Measurements from ENCODE around the gene MICALL1.
"Not testable (repeated sequence)": the region's sequence is repeated elsewhere in the genome, so short reads cannot be mapped to it uniquely, and the experiment has no call there.

MICALL1 gene

GRCh38 chr22:37953062-37953436 lies 47.0 kb downstream of the MICALL1 start:
- no peak for TF ChIP-seq CTCF (IDR thresholded peaks at IDR 0.05; ENCODE audit: insufficient read depth, missing control alignments)
- no peak for FAIRE-seq
- DNase-seq (ENCODE audit: insufficient read length, low spot score): no peak

- no peak for FAIRE-seq
- DNase-seq (ENCODE audit: insufficient read length, low spot score): peak; percentile 70
- no peak for TF ChIP-seq CTCF (IDR thresholded peaks at IDR 0.05; ENCODE audit: insufficient read depth, missing control alignments)
These were observed 47.5 kb downstream of the MICALL1 start, which contains the start of the genes C22orf23 and POLR2F for GRCh38 chr22:37953437-37954179. C22orf23 (minus strand) TSS chr22:37953601; CDS start chr22:37953149, 452 bp downstream. POLR2F (plus strand) TSS chr22:37953699; CDS start chr22:37953788, 89 bp downstream.

GRCh38 chr22:37954686-37955085 lies 48.6 kb downstream of the MICALL1 start:
- FAIRE-seq (no peak), DNase-seq (ENCODE audit: insufficient read length, low spot score) (no peak)
- TF ChIP-seq CTCF (IDR thresholded peaks at IDR 0.05; ENCODE audit: insufficient read depth, missing control alignments): no peak

GRCh38 chr22:37955825-37956397 lies 49.8 kb downstream of the MICALL1 start:
- not testable (repeated sequence) for DNase-seq (ENCODE audit: insufficient read length, low spot score)

GRCh38 chr22:37957232-37957631 lies 51.1 kb downstream of the MICALL1 start:
- DNase-seq (ENCODE audit: insufficient read length, low spot score): no peak
- TF ChIP-seq CTCF (IDR thresholded peaks at IDR 0.05; ENCODE audit: insufficient read depth, missing control alignments): no peak
- FAIRE-seq: no peak

More at GRCh38 chr22:37955825-37956397, 49.8 kb downstream of the MICALL1 start:
- FAIRE-seq: not testable (repeated sequence)

GRCh38 chr22:37959231-37959825 lies 53.2 kb downstream of the MICALL1 start:
- no peak for DNase-seq (ENCODE audit: insufficient read length, low spot score)
- no peak for TF ChIP-seq CTCF (IDR thresholded peaks at IDR 0.05; ENCODE audit: insufficient read depth, missing control alignments)
- no peak for FAIRE-seq

GRCh38 chr22:37961062-37961461 lies 55.0 kb downstream of the MICALL1 start:
- no peak for DNase-seq (ENCODE audit: insufficient read length, low spot score)
- FAIRE-seq: no peak
- TF ChIP-seq CTCF (IDR thresholded peaks at IDR 0.05; ENCODE audit: insufficient read depth, missing control alignments): no peak

All from D721Med (cell line).